ENCODE results near the gene FAM120B. TPM values are rescaled to one million over a fixed set of nuclear protein-coding genes. Genes with fewer than 3 reads are reported as not detected.

The FAM120B gene
- total and polyA plus RNA-seq, 2 of the 4 experiments (the other 2 are of a cell fraction) = 15.3 to 28.0 TPM

DNA sequence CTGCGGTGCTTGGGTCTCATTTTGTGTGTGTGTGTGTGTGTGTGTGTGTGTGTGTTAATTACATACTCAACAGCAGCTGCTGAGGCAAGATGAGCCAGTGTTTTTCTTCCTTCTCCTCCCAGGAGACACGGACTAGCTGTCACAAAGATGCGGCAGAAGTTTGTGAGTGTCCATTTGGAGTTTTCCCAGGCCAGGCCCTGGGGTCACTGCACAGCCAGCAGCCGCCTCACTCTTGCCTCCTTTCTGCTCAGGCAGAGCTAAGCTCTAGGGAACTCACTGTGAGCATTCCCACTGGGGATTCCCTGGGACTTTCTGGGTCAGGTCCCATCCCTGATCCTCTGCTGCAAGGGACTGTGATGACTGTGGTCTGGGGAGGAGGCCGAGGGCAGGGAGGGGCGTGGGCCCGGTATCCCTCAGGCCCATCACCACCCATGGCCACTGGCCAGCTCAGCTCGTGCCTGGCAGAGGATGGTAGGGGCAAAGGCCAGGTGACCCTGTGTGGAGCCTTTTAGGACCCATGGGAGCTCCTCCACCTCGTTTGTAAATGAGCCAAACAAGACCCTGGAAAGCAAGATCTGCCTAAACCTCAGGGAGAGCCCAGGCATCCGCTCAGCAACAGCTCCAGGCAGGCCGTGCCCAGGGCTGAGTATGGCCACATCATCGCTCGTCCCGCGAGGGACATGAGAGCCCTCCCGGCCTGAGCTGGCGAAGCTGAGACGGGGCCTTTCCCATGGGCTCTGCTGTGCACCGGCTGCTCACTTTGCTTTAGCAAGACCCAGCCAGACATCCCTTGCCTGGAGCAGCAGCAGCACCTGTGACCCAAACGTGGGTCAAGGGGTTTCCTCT is 144.6 kb downstream of the FAM120B start:
- Histone ChIP-seq H3K9me1 (ENCODE audit: insufficient read depth, low read length) (0 out of 2 replicates have a peak, but pooled peaks cover 3% of the 10 kb centered on the region), H3K4me2 (ENCODE audit: low read depth, low read length) (no peak overlapping the region), H4K5ac (ENCODE audit: low read depth, low read length) (no peak overlapping the region), H3K27ac (ENCODE audit: insufficient read depth, low read length) (no peak overlapping the region), H3K56ac (ENCODE audit: extremely low read depth, insufficient read depth, low read length) (no peak overlapping the region), H3K23ac (ENCODE audit: low read depth, low read length) (no peak overlapping the region), H4K20me1 (ENCODE audit: insufficient read depth, low read length) (no peaks in the 10 kb centered on the region), H2AK5ac (ENCODE audit: low read depth, low read length) (no peak overlapping the region), H2AK9ac (replicated peaks; ENCODE audit: low read depth, low read length, poor library complexity) (no peak overlapping the region), H2BK5ac (ENCODE audit: low read depth, low read length, poor library complexity, severe bottlenecking) (no peak overlapping the region), H3K27me3 (ENCODE audit: control insufficient read depth, insufficient read depth, low read length) (peaks cover 2% of the 10 kb centered on the region; the same call in 1 of the 2 replicates), H3K14ac (replicated peaks; ENCODE audit: low read depth, low read length) (no peak overlapping the region), H4K8ac (ENCODE audit: low read depth in 2 of 2, low read length in 2 of 2) (no peak overlapping the region), H2BK20ac (ENCODE audit: low read depth, low read length) (no peak overlapping the region), H2BK15ac (ENCODE audit: low read depth, low read length) (no peak overlapping the region), H3K4ac (ENCODE audit: low read depth, low read length) (no peak overlapping the region), H3K9me3 (ENCODE audit: control insufficient read depth, insufficient read depth, low read length) (no peaks in the 10 kb centered on the region; the same call in 1 of the 2 replicates), H3K79me1 (ENCODE audit: low read depth in 1 of 2, low read length in 2 of 2) (no peaks in the 10 kb centered on the region), H3K18ac (ENCODE audit: low read depth, low read length) (no peak overlapping the region), H3K4me3 (ENCODE audit: insufficient read depth, low read depth, low read length) (no peak overlapping the region), H2AFZ (replicated peaks; ENCODE audit: low read length, poor library complexity) (no peak overlapping the region), H3K4me1 (ENCODE audit: control insufficient read depth, insufficient read depth, low read length) (no peaks in the 10 kb centered on the region), H2BK120ac (ENCODE audit: low read depth, low read length) (no peak overlapping the region), H3K9ac (ENCODE audit: low read depth, low read length) (no peak overlapping the region), H3K36me3 (ENCODE audit: control insufficient read depth, insufficient read depth, low read length) (no peaks in the 10 kb centered on the region), H4K91ac (ENCODE audit: insufficient read depth, low read depth, low read length) (no peak overlapping the region)
- 85% methylated on average over 12 of the region's 20 CpGs; no CpG with 5 or more reads in 1 of the 2 experiments for WGBS, 2 experiments (ENCODE audit: extremely low coverage in 2 of 2, insufficient read length in 1 of 2)
- ChIA-PET CTCF (interaction anchor here (1.5 kb wide), 1 partner anchor 66 kb away, joined by 3 read pairs; no protein-coding TSS in a partner anchor), POLR2A (ENCODE audit: unreplicated experiment) (no interaction called here)
- no TSS peak for BruUV-seq (replicated peaks)
- dilution Hi-C loops (cut with HindIII; ENCODE audit: low sequenced_read_pairs, unreplicated experiment) (no loop called here), in situ Hi-C loops (cut with MboI; ENCODE audit: low sequenced_read_pairs) (no loop called here), intact Hi-C loops (cut with micrococcal nuclease) (no loop called here)
- DNase-seq = no peak
- ATAC-seq (ENCODE audit: low read depth) = no peak
- TF ChIP-seq NFE2L2 (IDR thresholded peaks at IDR 0.05; ENCODE audit: low read depth, low read length) (no peak), SMC3 (IDR thresholded peaks at IDR 0.05; ENCODE audit: low read depth, low read length) (no peak), CHD1 (IDR thresholded peaks at IDR 0.05; ENCODE audit: low read depth, low read length) (no peak), POLR2A (IDR thresholded peaks at IDR 0.05; ENCODE audit: low read depth, low read length) (no peak), FOS (IDR thresholded peaks at IDR 0.05; ENCODE audit: low read depth, low read length) (no peak), BHLHE40 (IDR thresholded peaks at IDR 0.05; ENCODE audit: low read depth, low read length) (no peak), RAD21 (IDR thresholded peaks at IDR 0.05; ENCODE audit: low read length) (no peak), MXI1 (IDR thresholded peaks at IDR 0.05; ENCODE audit: borderline replicate concordance, low read depth, low read length) (no peak), RFX5 (IDR thresholded peaks at IDR 0.05; ENCODE audit: low read depth, low read length) (no peak), RCOR1 (IDR thresholded peaks at IDR 0.05; ENCODE audit: insufficient replicate concordance, low read length) (no peak), CEBPB (IDR thresholded peaks at IDR 0.05; ENCODE audit: low read depth, low read length) (no peak), MAFK (IDR thresholded peaks at IDR 0.05; ENCODE audit: low read depth, low read length) (no peak)
- TF ChIP-seq, protein P1, sequence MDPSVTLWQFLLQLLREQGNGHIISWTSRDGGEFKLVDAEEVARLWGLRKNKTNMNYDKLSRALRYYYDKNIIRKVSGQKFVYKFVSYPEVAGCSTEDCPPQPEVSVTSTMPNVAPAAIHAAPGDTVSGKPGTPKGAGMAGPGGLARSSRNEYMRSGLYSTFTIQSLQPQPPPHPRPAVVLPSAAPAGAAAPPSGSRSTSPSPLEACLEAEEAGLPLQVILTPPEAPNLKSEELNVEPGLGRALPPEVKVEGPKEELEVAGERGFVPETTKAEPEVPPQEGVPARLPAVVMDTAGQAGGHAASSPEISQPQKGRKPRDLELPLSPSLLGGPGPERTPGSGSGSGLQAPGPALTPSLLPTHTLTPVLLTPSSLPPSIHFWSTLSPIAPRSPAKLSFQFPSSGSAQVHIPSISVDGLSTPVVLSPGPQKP (IDR thresholded peaks at IDR 0.05; ENCODE audit: borderline replicate concordance, low read depth, low read length) = no peak
- TF ChIP-seq, protein P2, sequence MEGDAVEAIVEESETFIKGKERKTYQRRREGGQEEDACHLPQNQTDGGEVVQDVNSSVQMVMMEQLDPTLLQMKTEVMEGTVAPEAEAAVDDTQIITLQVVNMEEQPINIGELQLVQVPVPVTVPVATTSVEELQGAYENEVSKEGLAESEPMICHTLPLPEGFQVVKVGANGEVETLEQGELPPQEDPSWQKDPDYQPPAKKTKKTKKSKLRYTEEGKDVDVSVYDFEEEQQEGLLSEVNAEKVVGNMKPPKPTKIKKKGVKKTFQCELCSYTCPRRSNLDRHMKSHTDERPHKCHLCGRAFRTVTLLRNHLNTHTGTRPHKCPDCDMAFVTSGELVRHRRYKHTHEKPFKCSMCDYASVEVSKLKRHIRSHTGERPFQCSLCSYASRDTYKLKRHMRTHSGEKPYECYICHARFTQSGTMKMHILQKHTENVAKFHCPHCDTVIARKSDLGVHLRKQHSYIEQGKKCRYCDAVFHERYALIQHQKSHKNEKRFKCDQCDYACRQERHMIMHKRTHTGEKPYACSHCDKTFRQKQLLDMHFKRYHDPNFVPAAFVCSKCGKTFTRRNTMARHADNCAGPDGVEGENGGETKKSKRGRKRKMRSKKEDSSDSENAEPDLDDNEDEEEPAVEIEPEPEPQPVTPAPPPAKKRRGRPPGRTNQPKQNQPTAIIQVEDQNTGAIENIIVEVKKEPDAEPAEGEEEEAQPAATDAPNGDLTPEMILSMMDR (conservative IDR thresholded peaks at IDR 0.05; ENCODE audit: low read depth, low read length) = no peak
- TF ChIP-seq, protein P3, sequence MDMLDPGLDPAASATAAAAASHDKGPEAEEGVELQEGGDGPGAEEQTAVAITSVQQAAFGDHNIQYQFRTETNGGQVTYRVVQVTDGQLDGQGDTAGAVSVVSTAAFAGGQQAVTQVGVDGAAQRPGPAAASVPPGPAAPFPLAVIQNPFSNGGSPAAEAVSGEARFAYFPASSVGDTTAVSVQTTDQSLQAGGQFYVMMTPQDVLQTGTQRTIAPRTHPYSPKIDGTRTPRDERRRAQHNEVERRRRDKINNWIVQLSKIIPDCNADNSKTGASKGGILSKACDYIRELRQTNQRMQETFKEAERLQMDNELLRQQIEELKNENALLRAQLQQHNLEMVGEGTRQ (IDR thresholded peaks at IDR 0.05; ENCODE audit: low read depth, low read length) = no peak
